Naive thymus-derived CD4-positive, alpha-beta T cell (primary cell): ENCODE results near the gene DHX58. TPM values are rescaled to one million over a fixed set of nuclear protein-coding genes. Genes with fewer than 3 reads are reported as not detected.

Experiments
- ATAC-seq: fragments of 150-1000 bp; cut with Tn5 transposase; 2 replicates; pipeline ENCODE4 v1.10.0; 2021; ENCODE audit warnings: mild to moderate bottlenecking, moderate library complexity
- CTCF ChIA-PET: fragments of 350-600 bp; sonication (Branson Sonifier 250); formaldehyde crosslinking; loops from one replicate; lab custom pipeline; 2021; ENCODE audit warnings: antibody characterized with exemption; lab: Charles Lee
- POLR2A ChIA-PET: fragments of 350-600 bp; sonication (Branson Sonifier 250); formaldehyde crosslinking; loops from one replicate; lab custom pipeline; 2021; ENCODE audit warnings: antibody characterized with exemption, inconsistent platforms; lab: Charles Lee
- DNase-seq, 9 donors: peaks; one replicate each; pipeline versions ENCODE4 v3.0.0 to v3.0.0-alpha.2; 2020 to 2022; ENCODE audit warnings: mixed read lengths in 1 of 9
- H3K27ac ChIP-seq: one replicate; pipeline ENCODE4 v1.7.0; 2013; ENCODE audit warnings: mild to moderate bottlenecking, low read depth, low read length, moderate library complexity
- H3K27me3 ChIP-seq, 2 donors: one replicate each; pipeline ENCODE4 v1.7.0; 2013; ENCODE audit warnings: low read length in 2 of 2, mild to moderate bottlenecking in 2 of 2, moderate library complexity in 2 of 2; ENCODE audit not compliant: control insufficient read depth in 2 of 2, insufficient read depth in 2 of 2
- H3K36me3 ChIP-seq, 3 experiments: 1 replicate in 2 of 3; 2 replicates in 1 of 3; pipeline ENCODE4 v1.7.0; 2013; ENCODE audit warnings: low read length in 3 of 3, mild to moderate bottlenecking in 3 of 3, moderate library complexity in 1 of 3; ENCODE audit not compliant: insufficient read depth in 3 of 3, control insufficient read depth in 2 of 3
- H3K4me1 ChIP-seq, 2 donors: one replicate each; pipeline ENCODE4 v1.7.0; 2013; ENCODE audit warnings: low read length in 2 of 2, mild to moderate bottlenecking in 2 of 2, moderate library complexity in 1 of 2; ENCODE audit not compliant: control insufficient read depth in 2 of 2, insufficient read depth in 2 of 2
- H3K4me3 ChIP-seq: 2 replicates; pipeline ENCODE4 v1.7.0; 2013; ENCODE audit warnings: mild to moderate bottlenecking, low read length
- H3K9me3 ChIP-seq, 3 experiments: 1 replicate in 2 of 3; 2 replicates in 1 of 3; pipeline ENCODE4 v1.7.0; 2013; ENCODE audit warnings: low read length in 3 of 3; ENCODE audit not compliant: control insufficient read depth in 2 of 3
- H3K27ac Mint-ChIP-seq, 9 donors: one replicate each; pipeline ENCODE4 v1.8.0; 2020 to 2022; ENCODE audit warnings: mixed read lengths in 9 of 9, mild to moderate bottlenecking in 8 of 9, moderate library complexity in 5 of 9, inconsistent platforms in 2 of 9
- H3K27me3 Mint-ChIP-seq, 5 donors: one replicate each; pipeline ENCODE4 v1.8.0; 2021 to 2022; ENCODE audit warnings: mixed read lengths in 5 of 5, mild to moderate bottlenecking in 1 of 5
- H3K36me3 Mint-ChIP-seq, 5 donors: one replicate each; pipeline ENCODE4 v1.8.0; 2020 to 2022; ENCODE audit warnings: mixed read lengths in 5 of 5, mild to moderate bottlenecking in 3 of 5, inconsistent platforms in 1 of 5
- H3K4me1 Mint-ChIP-seq, 7 donors: one replicate each; pipeline ENCODE4 v1.8.0; 2020 to 2022; ENCODE audit warnings: mixed read lengths in 7 of 7, mild to moderate bottlenecking in 3 of 7, inconsistent platforms in 1 of 7
- H3K4me3 Mint-ChIP-seq, 10 donors: one replicate each; pipeline ENCODE4 v1.8.0; 2020 to 2022; ENCODE audit warnings: mild to moderate bottlenecking in 10 of 10, mixed read lengths in 10 of 10, moderate library complexity in 6 of 10, inconsistent platforms in 2 of 10
- H3K9me3 Mint-ChIP-seq, 11 donors: one replicate each; pipeline ENCODE4 v1.8.0; 2020 to 2022; ENCODE audit warnings: mixed read lengths in 11 of 11, mild to moderate bottlenecking in 4 of 11, inconsistent platforms in 1 of 11, moderate library complexity in 1 of 11
- intact Hi-C, 2 donors: fragments of 100-400 bp; cut with micrococcal nuclease; formaldehyde crosslinking; loops; one replicate each; pipeline ENCODE4 v1.15.1; 2023
- polyA plus RNA-seq, 2 donors: library from polyadenylated mRNA; unstranded; fragments of 300-500 nt; fragmentation: Illumina TruSeq; gene quantifications; one replicate each; pipeline ENCODE4 v1.2.3, GENCODE V29; 2021
- total RNA-seq, 6 experiments: library from RNA in 5 of 6; stranded (reverse) in 5 of 6; gene quantifications; 1 replicate in 5 of 6; 2 replicates in 1 of 6; pipeline ENCODE4 v1.2.3 and lab custom pipeline; 2021 to 2026

DHX58 gene
- total and polyA plus RNA-seq, 7 experiments from 2014 or later: 10.1 to 80.5 (median 47.1) TPM

- Mint-ChIP-seq H3K27ac (no peak overlapping the region), H3K36me3 (no peaks in the 10 kb centered on the region), H3K4me1 (no peaks in the 10 kb centered on the region), H3K4me3 (no peak overlapping the region), H3K9me3 (no peaks in the 10 kb centered on the region), H3K27me3 (peaks cover 0 to 9% (median 5%) of the 10 kb centered on the region in 5 donors)
- intact Hi-C loops: no loop called here
- ChIA-PET CTCF (interaction anchor here (0.5 to 1.0 kb wide), 2 partner anchors 54 to 654 kb away, joined by 3 to 4 read pairs; no protein-coding TSS in a partner anchor), POLR2A (no interaction called here)
- H3K27ac ChIP-seq: no peak overlapping the region
- H3K36me3 ChIP-seq: no peaks in the 10 kb centered on the region
- ATAC-seq: no peak
- H3K27me3 ChIP-seq: no peaks in the 10 kb centered on the region
- H3K4me1 ChIP-seq: no peaks in the 10 kb centered on the region
- no peak for DNase-seq
- H3K9me3 ChIP-seq: no peaks in the 10 kb centered on the region
- no peak overlapping the region for H3K4me3 ChIP-seq
These were observed 33.0 kb downstream of the DHX58 start for GRCh38 chr17:42079541-42079940.

- CTCF ChIA-PET: no interaction called here
- H3K27ac Mint-ChIP-seq: no peak overlapping the region
- POLR2A ChIA-PET: no interaction called here
These were observed 34.0 kb downstream of the DHX58 start for GRCh38 chr17:42078396-42079043.

GRCh38 chr17:42077755-42078154 is 34.8 kb downstream of the DHX58 start:
- peaks cover 0 to 2% of the 10 kb centered on the region in 2 donors for H3K27me3 ChIP-seq
- ChIA-PET CTCF (no interaction called here), POLR2A (no interaction called here)
- no peak for ATAC-seq
- Mint-ChIP-seq H3K27ac (peak overlapping the region in 1 of 9 donors; percentile 23), H3K4me1 (peaks cover 0 to 5% (median 0%) of the 10 kb centered on the region in 7 donors), H3K27me3 (peaks cover 12 to 23% (median 20%) of the 10 kb centered on the region in 5 donors), H3K9me3 (no peaks in the 10 kb centered on the region), H3K36me3 (no peaks in the 10 kb centered on the region), H3K4me3 (no peak overlapping the region)
- DNase-seq: no peak
- no peak overlapping the region for H3K4me3 ChIP-seq
- no peaks in the 10 kb centered on the region for H3K4me1 ChIP-seq
- intact Hi-C loops: no loop called here
- H3K36me3 ChIP-seq: no peaks in the 10 kb centered on the region
- no peaks in the 10 kb centered on the region for H3K9me3 ChIP-seq
- no peak overlapping the region for H3K27ac ChIP-seq

More at GRCh38 chr17:42078396-42079043, 34.0 kb downstream of the DHX58 start:
- Histone ChIP-seq H3K4me1 (no peaks in the 10 kb centered on the region), H3K27ac (no peak overlapping the region), H3K4me3 (no peak overlapping the region), H3K36me3 (no peaks in the 10 kb centered on the region), H3K9me3 (no peaks in the 10 kb centered on the region), H3K27me3 (no peaks in the 10 kb centered on the region)
- DNase-seq (no peak), ATAC-seq (no peak)
- Mint-ChIP-seq H3K4me1 (no peaks in the 10 kb centered on the region), H3K9me3 (no peaks in the 10 kb centered on the region), H3K36me3 (no peaks in the 10 kb centered on the region), H3K27me3 (peaks cover 4 to 15% (median 13%) of the 10 kb centered on the region in 5 donors), H3K4me3 (no peak overlapping the region)
- intact Hi-C loops: no loop called here

GRCh38 chr17:42076797-42077559 is 35.5 kb downstream of the DHX58 start:
- H3K4me3 Mint-ChIP-seq: no peak overlapping the region
- H3K4me3 ChIP-seq: no peak overlapping the region
- no peaks in the 10 kb centered on the region for H3K9me3 Mint-ChIP-seq
- H3K27ac Mint-ChIP-seq: no peak overlapping the region
- DNase-seq: no peak
- H3K27me3 Mint-ChIP-seq: peaks cover 14 to 26% (median 20%) of the 10 kb centered on the region in 5 donors
- no peaks in the 10 kb centered on the region for H3K9me3 ChIP-seq
- no peak for ATAC-seq
- no peaks in the 10 kb centered on the region for H3K36me3 Mint-ChIP-seq
- ChIA-PET POLR2A (no interaction called here), CTCF (interaction anchor here (0.6 to 1.3 kb wide), 2 partner anchors 9 to 24 kb away, joined by 3 to 6 read pairs; no protein-coding TSS in a partner anchor)
- no peak overlapping the region for H3K27ac ChIP-seq
- H3K36me3 ChIP-seq: no peaks in the 10 kb centered on the region
- intact Hi-C loops: no loop called here
- peaks cover 3 to 4% of the 10 kb centered on the region in 2 donors for H3K4me1 ChIP-seq
- peaks cover 0 to 6% of the 10 kb centered on the region in 2 donors for H3K27me3 ChIP-seq
- H3K4me1 Mint-ChIP-seq: peaks cover 0 to 5% (median 1%) of the 10 kb centered on the region in 7 donors

- DNase-seq (no peak), ATAC-seq (no peak)
- ChIA-PET POLR2A (no interaction called here), CTCF (interaction anchor here (0.7 to 1.3 kb wide), 2 partner anchors 40 to 45 kb away, joined by 3 read pairs; partner anchors contain the start of gene KAT2A)
- Mint-ChIP-seq H3K27me3 (peaks cover 22 to 36% (median 26%) of the 10 kb centered on the region in 5 donors), H3K36me3 (no peaks in the 10 kb centered on the region), H3K9me3 (no peaks in the 10 kb centered on the region), H3K4me3 (no peak overlapping the region), H3K27ac (no peak overlapping the region), H3K4me1 (peaks cover 0 to 7% (median 5%) of the 10 kb centered on the region in 7 donors)
- Histone ChIP-seq H3K36me3 (no peaks in the 10 kb centered on the region), H3K27me3 (peaks cover 0 to 7% of the 10 kb centered on the region in 2 donors), H3K9me3 (no peaks in the 10 kb centered on the region), H3K4me3 (no peak overlapping the region), H3K4me1 (peaks cover 7 to 9% of the 10 kb centered on the region in 2 donors), H3K27ac (no peak overlapping the region)
- intact Hi-C loops: no loop called here
These were observed 36.7 kb downstream of the DHX58 start for GRCh38 chr17:42075789-42076188.

GRCh38 chr17:42072323-42073187 is 40.0 kb downstream of the DHX58 start:
- H3K4me1 ChIP-seq: peaks cover 7 to 9% of the 10 kb centered on the region in 2 donors
- DNase-seq: peak in 1 of 9 donors; percentile 3
- no peak overlapping the region for H3K27ac Mint-ChIP-seq

More at GRCh38 chr17:42072323-42073187, 40.0 kb downstream of the DHX58 start:
- Mint-ChIP-seq H3K36me3 (no peaks in the 10 kb centered on the region), H3K9me3 (no peaks in the 10 kb centered on the region), H3K4me1 (peaks cover 0 to 7% (median 5%) of the 10 kb centered on the region in 7 donors), H3K27me3 (peaks cover 22 to 37% (median 31%) of the 10 kb centered on the region in 5 donors), H3K4me3 (peak overlapping the region in 9 of 10 donors; percentile 36 to 78 (median 56))
- H3K27me3 ChIP-seq: peaks cover 0 to 7% of the 10 kb centered on the region in 2 donors
- no peaks in the 10 kb centered on the region for H3K9me3 ChIP-seq
- H3K36me3 ChIP-seq: no peaks in the 10 kb centered on the region
- H3K27ac ChIP-seq: no peak overlapping the region
- ChIA-PET CTCF (no interaction called here), POLR2A (interaction anchor here (1.5 to 1.7 kb wide), 2 partner anchors 40 to 48 kb away, joined by 4 to 10 read pairs; partner anchors contain the start of gene DHX58)
- intact Hi-C loops: no loop called here
- peak overlapping the region; percentile 30 for H3K4me3 ChIP-seq
- ATAC-seq: peak; percentile 24
